ENCODE measurements around the gene EVC2. TPM values are rescaled to one million over a fixed set of nuclear protein-coding genes. Genes with fewer than 3 reads are reported as not detected.

The EVC2 gene
- polyA plus RNA-seq, 3 donors = 0.04 to 0.12 (median 0.08) TPM

DNA sequence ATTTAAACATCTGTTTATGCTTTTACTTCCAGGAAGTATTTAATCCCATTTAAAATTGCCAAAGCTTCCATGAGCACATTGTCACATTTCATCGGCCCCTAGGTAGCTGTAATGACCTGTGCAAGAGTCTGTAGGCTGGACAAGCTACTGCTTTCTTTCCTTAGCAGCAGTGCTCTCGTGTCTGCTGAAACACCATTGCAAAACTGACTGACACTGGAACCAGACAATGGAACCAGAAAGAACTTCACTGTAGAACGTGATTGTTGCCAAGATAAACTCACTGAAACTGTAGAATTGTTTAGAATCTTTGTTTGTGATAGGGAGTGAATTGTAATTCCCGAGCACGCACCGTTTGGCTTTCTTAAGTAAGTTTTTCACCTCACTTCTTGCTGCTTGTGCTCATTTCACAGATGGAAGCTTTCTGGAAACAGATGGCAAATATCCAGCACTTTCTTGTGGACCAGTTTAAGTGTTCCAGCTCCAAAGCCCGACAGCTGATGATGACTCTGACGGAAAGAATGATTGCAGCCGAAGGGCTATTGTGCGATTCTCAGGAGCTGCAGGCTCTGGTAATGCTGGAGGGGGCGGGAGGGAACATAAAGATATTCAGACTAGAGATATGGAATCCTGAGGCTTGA is 39.5 kb upstream of the EVC2 start:
- Histone ChIP-seq H3K4me1 (ENCODE audit: control insufficient read depth in 1 of 2, insufficient read depth in 2 of 2, low read length in 2 of 2) (no peaks in the 10 kb centered on the region), H3K27me3 (ENCODE audit: control insufficient read depth in 2 of 2, insufficient read depth in 2 of 2, low read length in 2 of 2) (no peaks in the 10 kb centered on the region), H3K27ac (ENCODE audit: low read depth in 1 of 2, low read length in 2 of 2) (no peak overlapping the region), H4K20me1 (ENCODE audit: insufficient read depth, low read length) (no peaks in the 10 kb centered on the region), H3K79me2 (ENCODE audit: insufficient read depth, low read length) (no peaks in the 10 kb centered on the region), H3K9ac (ENCODE audit: insufficient read depth, low read length, poor library complexity, severe bottlenecking) (no peak overlapping the region), H3K4me2 (replicated peaks; ENCODE audit: extremely low read depth, low read length, poor library complexity, severe bottlenecking) (no peak overlapping the region), H3K36me3 (replicated peaks in 1 of 2; ENCODE audit: control insufficient read depth in 1 of 2, insufficient read depth in 2 of 2, low read length in 2 of 2) (no peaks in the 10 kb centered on the region), H3K4me3 (replicated peaks in 1 of 3; ENCODE audit: low read depth in 2 of 3, low read length in 3 of 3) (no peak overlapping the region), H3K9me3 (replicated peaks in 1 of 2; ENCODE audit: control insufficient read depth in 1 of 2, insufficient read depth in 1 of 2, low read length in 2 of 2) (no peaks in the 10 kb centered on the region), H2AFZ (ENCODE audit: insufficient read depth, low read depth, low read length, poor library complexity, severe bottlenecking) (no peak overlapping the region)
- peaks cover 0 to 4% (median 0%) of the 10 kb centered on the region in 7 donors for H3K9me3 Mint-ChIP-seq
- DNase-seq = no peak
- H3K4me3 Mint-ChIP-seq = no peak overlapping the region
- no peaks in the 10 kb centered on the region for H3K36me3 Mint-ChIP-seq
- H3K4me1 Mint-ChIP-seq = no peaks in the 10 kb centered on the region
- WGBS (ENCODE audit: insufficient coverage) = 76% methylated on average over 8 of the region's 11 CpGs
- TF ChIP-seq, protein P1, sequence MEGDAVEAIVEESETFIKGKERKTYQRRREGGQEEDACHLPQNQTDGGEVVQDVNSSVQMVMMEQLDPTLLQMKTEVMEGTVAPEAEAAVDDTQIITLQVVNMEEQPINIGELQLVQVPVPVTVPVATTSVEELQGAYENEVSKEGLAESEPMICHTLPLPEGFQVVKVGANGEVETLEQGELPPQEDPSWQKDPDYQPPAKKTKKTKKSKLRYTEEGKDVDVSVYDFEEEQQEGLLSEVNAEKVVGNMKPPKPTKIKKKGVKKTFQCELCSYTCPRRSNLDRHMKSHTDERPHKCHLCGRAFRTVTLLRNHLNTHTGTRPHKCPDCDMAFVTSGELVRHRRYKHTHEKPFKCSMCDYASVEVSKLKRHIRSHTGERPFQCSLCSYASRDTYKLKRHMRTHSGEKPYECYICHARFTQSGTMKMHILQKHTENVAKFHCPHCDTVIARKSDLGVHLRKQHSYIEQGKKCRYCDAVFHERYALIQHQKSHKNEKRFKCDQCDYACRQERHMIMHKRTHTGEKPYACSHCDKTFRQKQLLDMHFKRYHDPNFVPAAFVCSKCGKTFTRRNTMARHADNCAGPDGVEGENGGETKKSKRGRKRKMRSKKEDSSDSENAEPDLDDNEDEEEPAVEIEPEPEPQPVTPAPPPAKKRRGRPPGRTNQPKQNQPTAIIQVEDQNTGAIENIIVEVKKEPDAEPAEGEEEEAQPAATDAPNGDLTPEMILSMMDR (IDR thresholded peaks at IDR 0.05) = no peak
- H3K27ac Mint-ChIP-seq = no peak overlapping the region
- intact Hi-C loops (cut with micrococcal nuclease) = no loop called here
- peaks cover 0 to 3% (median 1%) of the 10 kb centered on the region in 3 donors for H3K27me3 Mint-ChIP-seq (ENCODE audit: low read depth in 3 of 3)

DNA sequence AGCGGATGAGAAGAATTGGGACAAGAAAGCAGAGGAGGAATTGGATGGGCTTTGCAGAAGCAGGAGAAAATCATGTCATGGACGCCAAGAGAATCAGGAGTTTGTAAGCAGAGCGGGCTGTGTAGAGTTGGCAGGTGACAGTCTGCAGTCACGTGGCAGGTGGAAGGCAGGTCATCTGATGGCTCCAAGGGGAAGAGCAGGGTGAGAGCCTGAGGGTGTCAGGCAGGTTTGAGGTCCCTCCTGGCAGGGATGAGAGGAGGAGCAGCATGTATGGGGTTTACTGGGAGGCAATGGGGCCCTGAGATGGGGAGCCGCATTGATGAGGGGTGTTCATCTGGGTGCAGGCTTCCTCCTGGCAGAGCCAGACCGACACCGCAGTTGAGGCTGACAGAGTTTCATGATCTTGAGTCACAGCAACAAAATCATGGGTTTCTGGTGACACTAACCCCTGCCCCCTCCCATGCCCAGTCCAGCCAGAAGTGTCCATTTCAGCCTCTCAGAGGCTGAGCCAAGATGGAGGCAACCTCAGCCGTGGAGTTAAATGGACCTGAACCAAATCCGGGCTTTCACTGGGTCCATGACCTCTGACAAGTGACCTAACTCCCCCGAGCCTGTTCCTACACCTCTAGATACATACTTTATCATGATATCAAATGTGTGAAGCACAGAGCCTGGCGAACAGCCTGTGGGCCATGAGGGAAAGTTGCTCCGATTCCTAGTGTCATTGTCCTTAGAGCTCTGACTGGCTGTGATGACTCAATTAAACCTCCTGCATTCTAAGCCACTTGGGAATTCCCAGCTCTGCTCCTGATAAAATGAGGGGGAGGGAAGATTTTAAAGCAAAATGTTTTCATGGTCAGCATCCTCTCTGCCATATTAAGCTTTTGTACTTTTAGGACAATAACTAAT is 38.7 kb upstream of the EVC2 start:
- Mint-ChIP-seq H3K9me3 (peaks cover 0 to 4% (median 0%) of the 10 kb centered on the region in 7 donors), H3K4me1 (no peaks in the 10 kb centered on the region), H3K4me3 (no peak overlapping the region), H3K36me3 (no peaks in the 10 kb centered on the region), H3K27me3 (ENCODE audit: low read depth in 3 of 3) (peaks cover 0 to 3% (median 1%) of the 10 kb centered on the region in 3 donors), H3K27ac (no peak overlapping the region)
- WGBS (ENCODE audit: insufficient coverage) = 86% methylated on average over 8 of the region's 12 CpGs
- no peak overlapping the region for H3K4me2 ChIP-seq (replicated peaks; ENCODE audit: extremely low read depth, low read length, poor library complexity, severe bottlenecking)
- H3K4me1 ChIP-seq (ENCODE audit: control insufficient read depth in 1 of 2, insufficient read depth in 2 of 2, low read length in 2 of 2) = no peaks in the 10 kb centered on the region
- H4K20me1 ChIP-seq (ENCODE audit: insufficient read depth, low read length) = no peaks in the 10 kb centered on the region
- H3K27ac ChIP-seq (ENCODE audit: low read depth in 1 of 2, low read length in 2 of 2) = no peak overlapping the region
- no peak overlapping the region for H3K9ac ChIP-seq (ENCODE audit: insufficient read depth, low read length, poor library complexity, severe bottlenecking)
- no peak for DNase-seq
- no peak overlapping the region for H3K4me3 ChIP-seq (replicated peaks in 1 of 3; ENCODE audit: low read depth in 2 of 3, low read length in 3 of 3)
- intact Hi-C loops (cut with micrococcal nuclease) = no loop called here
- no peaks in the 10 kb centered on the region for H3K27me3 ChIP-seq (ENCODE audit: control insufficient read depth in 2 of 2, insufficient read depth in 2 of 2, low read length in 2 of 2)
- H3K36me3 ChIP-seq (replicated peaks in 1 of 2; ENCODE audit: control insufficient read depth in 1 of 2, insufficient read depth in 2 of 2, low read length in 2 of 2) = no peaks in the 10 kb centered on the region
- H3K79me2 ChIP-seq (ENCODE audit: insufficient read depth, low read length) = no peaks in the 10 kb centered on the region
- TF ChIP-seq, protein P1 (IDR thresholded peaks at IDR 0.05) = no peak
- no peaks in the 10 kb centered on the region for H3K9me3 ChIP-seq (replicated peaks in 1 of 2; ENCODE audit: control insufficient read depth in 1 of 2, insufficient read depth in 1 of 2, low read length in 2 of 2)
- no peak overlapping the region for H2AFZ ChIP-seq (ENCODE audit: insufficient read depth, low read depth, low read length, poor library complexity, severe bottlenecking)
